ENCODE results near the gene ADAMTS16. TPM values are rescaled to one million over a fixed set of nuclear protein-coding genes. Genes with fewer than 3 reads are reported as not detected.
A peak's percentile ranks its signal among the peaks of the same experiment; 100 is the strongest.

ADAMTS16 gene
- total and polyA plus RNA-seq, 7 donors, result under 0.01 to 5.3 (median 0.16) TPM; not detected in 2

GRCh38 chr5:5146530-5147160 is 6.5 kb downstream of the ADAMTS16 start:
- H3K36me3 ChIP-seq, result no peaks in the 10 kb centered on the region
- no peak overlapping the region for H3K4me3 ChIP-seq
- H3K27me3 ChIP-seq, result peaks cover 0 to 9% (median 0%) of the 10 kb centered on the region in 3 donors
- 70 to 73% methylated on average over 11 of the region's 11 CpGs for WGBS, 2 donors
- TF ChIP-seq POLR2A (IDR thresholded peaks at IDR 0.05) (no peak), POLR2AphosphoS5 (IDR thresholded peaks at IDR 0.05) (no peak), EP300 (IDR thresholded peaks at IDR 0.05) (no peak)
- TF ChIP-seq, protein P1, sequence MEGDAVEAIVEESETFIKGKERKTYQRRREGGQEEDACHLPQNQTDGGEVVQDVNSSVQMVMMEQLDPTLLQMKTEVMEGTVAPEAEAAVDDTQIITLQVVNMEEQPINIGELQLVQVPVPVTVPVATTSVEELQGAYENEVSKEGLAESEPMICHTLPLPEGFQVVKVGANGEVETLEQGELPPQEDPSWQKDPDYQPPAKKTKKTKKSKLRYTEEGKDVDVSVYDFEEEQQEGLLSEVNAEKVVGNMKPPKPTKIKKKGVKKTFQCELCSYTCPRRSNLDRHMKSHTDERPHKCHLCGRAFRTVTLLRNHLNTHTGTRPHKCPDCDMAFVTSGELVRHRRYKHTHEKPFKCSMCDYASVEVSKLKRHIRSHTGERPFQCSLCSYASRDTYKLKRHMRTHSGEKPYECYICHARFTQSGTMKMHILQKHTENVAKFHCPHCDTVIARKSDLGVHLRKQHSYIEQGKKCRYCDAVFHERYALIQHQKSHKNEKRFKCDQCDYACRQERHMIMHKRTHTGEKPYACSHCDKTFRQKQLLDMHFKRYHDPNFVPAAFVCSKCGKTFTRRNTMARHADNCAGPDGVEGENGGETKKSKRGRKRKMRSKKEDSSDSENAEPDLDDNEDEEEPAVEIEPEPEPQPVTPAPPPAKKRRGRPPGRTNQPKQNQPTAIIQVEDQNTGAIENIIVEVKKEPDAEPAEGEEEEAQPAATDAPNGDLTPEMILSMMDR (IDR thresholded peaks at IDR 0.05), result no peak
- DNase-seq, result no peak
- intact Hi-C loops (cut with DNase I), result no loop called here
- H3K4me1 ChIP-seq, result no peaks in the 10 kb centered on the region
- H3K9me3 ChIP-seq, result no peaks in the 10 kb centered on the region
- H3K27ac ChIP-seq, result no peak overlapping the region

DNA sequence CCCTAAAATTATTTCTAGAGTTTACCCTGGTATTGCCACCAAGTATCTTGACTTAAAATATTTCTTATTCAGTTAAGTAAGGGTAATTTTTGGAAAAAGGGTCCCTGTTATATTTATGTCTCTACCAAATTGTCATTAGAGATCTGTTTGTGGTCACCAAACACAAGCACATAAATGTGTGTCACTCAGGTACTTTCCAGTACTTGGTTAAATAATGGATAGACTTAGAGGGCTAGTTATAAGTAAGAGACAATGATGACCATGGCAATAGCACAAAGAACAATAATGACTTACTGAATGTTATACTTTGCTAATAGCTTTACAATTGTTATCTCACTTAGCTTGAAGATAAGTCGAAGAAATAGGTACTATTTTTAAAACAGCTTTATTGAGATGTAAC is 9.0 kb downstream of the ADAMTS16 start:
- DNase-seq, result no peak
- H3K4me1 ChIP-seq, result no peaks in the 10 kb centered on the region

GRCh38 chr5:5150667-5151066 is 10.5 kb downstream of the ADAMTS16 start:
- intact Hi-C loops (cut with DNase I), result no loop called here
- Histone ChIP-seq H3K4me3 (no peak overlapping the region), H3K4me1 (no peaks in the 10 kb centered on the region), H3K27me3 (no peaks in the 10 kb centered on the region), H3K9me3 (no peaks in the 10 kb centered on the region), H3K27ac (no peak overlapping the region), H3K36me3 (no peaks in the 10 kb centered on the region)
- WGBS, 2 donors, result 78 to 90% methylated on average over 3 of the region's 3 CpGs
- no peak for TF ChIP-seq POLR2A (IDR thresholded peaks at IDR 0.05)
- TF ChIP-seq POLR2AphosphoS5 (IDR thresholded peaks at IDR 0.05), result no peak
- TF ChIP-seq, protein P1 (IDR thresholded peaks at IDR 0.05), result no peak
- no peak for DNase-seq

More for the DNA sequence above, 9.0 kb downstream of the ADAMTS16 start:
- 38 to 52% methylated on average over 1 of the region's 1 CpG for WGBS, 2 donors
- Histone ChIP-seq H3K4me3 (no peak overlapping the region), H3K27ac (no peak overlapping the region), H3K9me3 (no peaks in the 10 kb centered on the region), H3K27me3 (no peaks in the 10 kb centered on the region), H3K36me3 (no peaks in the 10 kb centered on the region)
- TF ChIP-seq EP300 (IDR thresholded peaks at IDR 0.05), result no peak
- no peak for TF ChIP-seq POLR2AphosphoS5 (IDR thresholded peaks at IDR 0.05)
- no peak for TF ChIP-seq POLR2A (IDR thresholded peaks at IDR 0.05)
- TF ChIP-seq, protein P1 (IDR thresholded peaks at IDR 0.05), result no peak
- intact Hi-C loops (cut with DNase I), result no loop called here

DNA sequence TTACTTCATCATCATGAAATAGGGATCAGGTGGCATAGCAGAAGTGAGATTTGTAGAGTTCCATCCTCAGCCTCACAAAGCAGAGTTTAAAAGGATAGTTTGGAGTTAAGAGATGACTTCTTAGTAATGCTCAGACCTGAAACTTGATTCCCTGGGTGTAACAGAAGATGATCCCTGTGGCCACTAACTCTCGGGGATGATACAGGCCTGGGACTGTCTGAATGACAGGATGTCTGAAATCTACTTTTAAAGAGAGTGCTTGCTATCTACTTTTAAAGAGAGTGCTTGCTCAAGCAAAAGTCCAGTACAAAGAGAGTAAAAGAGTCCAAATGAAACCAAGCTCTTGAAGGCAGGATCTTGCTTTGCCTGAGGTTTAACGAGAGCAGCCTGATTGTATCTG is 14.6 kb downstream of the ADAMTS16 start:
- Histone ChIP-seq H3K36me3 (no peaks in the 10 kb centered on the region), H3K27ac (peak overlapping the region in 1 of 4 donors; percentile 4), H3K27me3 (no peaks in the 10 kb centered on the region), H3K4me3 (no peak overlapping the region), H3K4me1 (no peaks in the 10 kb centered on the region), H3K9me3 (no peaks in the 10 kb centered on the region)
- WGBS, 2 donors, result 68 to 69% methylated on average over 2 of the region's 2 CpGs
- intact Hi-C loops (cut with DNase I), result no loop called here
- DNase-seq, result no peak
- no peak for TF ChIP-seq POLR2AphosphoS5 (IDR thresholded peaks at IDR 0.05)
- no peak for TF ChIP-seq EP300 (IDR thresholded peaks at IDR 0.05)
- TF ChIP-seq, protein P1 (IDR thresholded peaks at IDR 0.05), result no peak
- no peak for TF ChIP-seq POLR2A (IDR thresholded peaks at IDR 0.05)

GRCh38 chr5:5155617-5156016 is 15.5 kb downstream of the ADAMTS16 start:
- 73 to 91% methylated on average over 1 of the region's 1 CpG for WGBS, 2 donors
- H3K9me3 ChIP-seq, result no peaks in the 10 kb centered on the region
- TF ChIP-seq EP300 (IDR thresholded peaks at IDR 0.05) (no peak), POLR2A (IDR thresholded peaks at IDR 0.05) (no peak), POLR2AphosphoS5 (IDR thresholded peaks at IDR 0.05) (no peak)
- TF ChIP-seq, protein P1 (IDR thresholded peaks at IDR 0.05), result no peak
- no peak overlapping the region for H3K27ac ChIP-seq
- no peaks in the 10 kb centered on the region for H3K36me3 ChIP-seq
- intact Hi-C loops (cut with DNase I), result no loop called here
- no peak overlapping the region for H3K4me3 ChIP-seq
- DNase-seq, result no peak
- H3K4me1 ChIP-seq, result no peaks in the 10 kb centered on the region
- no peaks in the 10 kb centered on the region for H3K27me3 ChIP-seq
